ENCODE results near the gene LRPAP1. TPM values are rescaled to one million over a fixed set of nuclear protein-coding genes. Genes with fewer than 3 reads are reported as not detected.

The LRPAP1 gene
- polyA plus RNA-seq, 1 of the 3 experiments (the other 2 are of a cell fraction): 209 TPM

DNA sequence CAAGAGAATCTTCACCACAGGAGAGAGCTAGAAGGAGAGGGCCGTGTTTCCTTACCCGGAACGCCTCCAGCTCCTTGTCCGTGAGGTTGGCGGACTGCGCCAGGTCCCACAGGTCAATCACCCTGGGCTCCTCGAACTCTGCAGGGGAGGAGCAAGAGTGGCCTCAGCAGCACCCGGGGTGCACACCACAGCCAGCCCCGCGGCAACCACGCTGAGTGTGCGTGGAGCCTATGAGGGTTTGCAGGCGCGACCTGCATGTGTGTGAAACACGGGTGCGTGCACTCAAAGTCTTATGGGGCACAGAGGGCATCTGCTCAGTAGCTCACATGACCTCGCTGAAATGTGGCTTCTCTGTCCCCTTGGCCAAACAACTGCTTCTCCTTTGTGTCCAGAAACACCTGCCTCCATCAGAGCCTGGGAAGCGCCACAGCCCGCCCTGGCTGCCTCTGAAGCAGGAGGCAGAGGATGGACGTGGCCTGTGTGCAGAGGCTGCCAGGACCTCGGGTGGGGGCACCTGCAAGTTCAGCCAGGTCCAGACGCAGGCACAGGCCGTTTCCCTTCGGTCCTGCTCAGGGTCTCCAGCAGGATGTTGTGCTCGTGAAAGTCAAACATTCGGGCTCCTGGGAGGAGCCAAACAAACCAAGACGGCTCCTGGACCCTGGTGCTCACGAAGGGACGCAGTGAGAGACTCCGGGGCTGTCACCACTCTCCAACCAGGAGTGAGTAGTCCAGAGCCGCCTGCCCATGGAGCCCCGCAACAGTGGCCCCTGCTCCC lies 16.0 kb downstream of the LRPAP1 start:
- CTCF ChIA-PET: interaction anchor here (2.4 kb wide), 1 partner anchor 15 kb away, joined by 14 read pairs; no protein-coding TSS in a partner anchor
- peaks cover 2 to 84% of the 10 kb centered on the region in 2 experiments for H3K36me3 ChIP-seq (replicated peaks in 1 of 2; ENCODE audit: control insufficient read depth in 1 of 2, insufficient read depth in 2 of 2, low read length in 1 of 2)
- H3K79me2 ChIP-seq (ENCODE audit: insufficient read depth): no peaks in the 10 kb centered on the region

More for the DNA sequence above, 16.0 kb downstream of the LRPAP1 start:
- H3K4me1 ChIP-seq (ENCODE audit: control insufficient read depth in 1 of 2, insufficient read depth in 2 of 2, low read depth in 1 of 2, low read length in 1 of 2): no peaks in the 10 kb centered on the region
- H3K9ac ChIP-seq: no peak overlapping the region
- 93% methylated on average over 20 of the region's 32 CpGs for WGBS (ENCODE audit: low lambda C conversion rate)
- H3K27me3 ChIP-seq (ENCODE audit: insufficient read depth): no peaks in the 10 kb centered on the region
- H2AFZ ChIP-seq (ENCODE audit: low read depth): no peak overlapping the region
- H3K27ac ChIP-seq (ENCODE audit: low read depth in 2 of 2, low read length in 1 of 2): no peak overlapping the region
- POLR2A ChIA-PET: no interaction called here
- H3F3A ChIP-seq (replicated peaks; ENCODE audit: insufficient read depth): no peaks in the 10 kb centered on the region
- no peak overlapping the region for H3K4me3 ChIP-seq (ENCODE audit: low read depth in 2 of 2, low read length in 1 of 2)
- TF ChIP-seq EZH2phosphoT487 (IDR thresholded peaks at IDR 0.05; ENCODE audit: borderline replicate concordance, low read depth): no peak
- TF ChIP-seq JUND (IDR thresholded peaks at IDR 0.05): no peak
- no peak for TF ChIP-seq RFX5 (IDR thresholded peaks at IDR 0.05; ENCODE audit: low read length)
- TF ChIP-seq TCF12 (IDR thresholded peaks at IDR 0.05): no peak
- TF ChIP-seq FOSL2 (IDR thresholded peaks at IDR 0.05; ENCODE audit: borderline replicate concordance, low read depth): no peak
- TF ChIP-seq RAD21 (IDR thresholded peaks at IDR 0.05; ENCODE audit: low read length): no peak
- no peak for TF ChIP-seq YY1 (IDR thresholded peaks at IDR 0.05; ENCODE audit: low read depth)
- TF ChIP-seq TAF1 (IDR thresholded peaks at IDR 0.05; ENCODE audit: borderline replicate concordance, low read depth, low read length): no peak
- TF ChIP-seq, protein P1, sequence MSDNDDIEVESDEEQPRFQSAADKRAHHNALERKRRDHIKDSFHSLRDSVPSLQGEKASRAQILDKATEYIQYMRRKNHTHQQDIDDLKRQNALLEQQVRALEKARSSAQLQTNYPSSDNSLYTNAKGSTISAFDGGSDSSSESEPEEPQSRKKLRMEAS (IDR thresholded peaks at IDR 0.05; ENCODE audit: low read depth): no peak
- no peak for TF ChIP-seq TEAD4 (IDR thresholded peaks at IDR 0.05; ENCODE audit: borderline replicate concordance, insufficient read depth)
- no peak for TF ChIP-seq EP300 (IDR thresholded peaks at IDR 0.05; ENCODE audit: borderline replicate concordance in 1 of 2, low read depth in 1 of 2, low read length in 1 of 2)
- TF ChIP-seq ELF1 (IDR thresholded peaks at IDR 0.05): no peak
- no peak for TF ChIP-seq SMC3 (IDR thresholded peaks at IDR 0.05; ENCODE audit: low read depth, low read length)
- TF ChIP-seq POLR2AphosphoS5 (IDR thresholded peaks at IDR 0.05; ENCODE audit: low read depth, low read length): no peak
- TF ChIP-seq GABPA (IDR thresholded peaks at IDR 0.05; ENCODE audit: low read depth): no peak
- no peak for TF ChIP-seq RCOR1 (IDR thresholded peaks at IDR 0.05; ENCODE audit: low read length)
- no peak for TF ChIP-seq NFIC (IDR thresholded peaks at IDR 0.05; ENCODE audit: borderline replicate concordance)
- TF ChIP-seq, protein P2, sequence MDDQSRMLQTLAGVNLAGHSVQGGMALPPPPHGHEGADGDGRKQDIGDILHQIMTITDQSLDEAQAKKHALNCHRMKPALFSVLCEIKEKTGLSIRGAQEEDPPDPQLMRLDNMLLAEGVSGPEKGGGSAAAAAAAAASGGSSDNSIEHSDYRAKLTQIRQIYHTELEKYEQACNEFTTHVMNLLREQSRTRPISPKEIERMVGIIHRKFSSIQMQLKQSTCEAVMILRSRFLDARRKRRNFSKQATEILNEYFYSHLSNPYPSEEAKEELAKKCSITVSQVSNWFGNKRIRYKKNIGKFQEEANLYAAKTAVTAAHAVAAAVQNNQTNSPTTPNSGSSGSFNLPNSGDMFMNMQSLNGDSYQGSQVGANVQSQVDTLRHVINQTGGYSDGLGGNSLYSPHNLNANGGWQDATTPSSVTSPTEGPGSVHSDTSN (IDR thresholded peaks at IDR 0.05): no peak
- TF ChIP-seq, protein P3, sequence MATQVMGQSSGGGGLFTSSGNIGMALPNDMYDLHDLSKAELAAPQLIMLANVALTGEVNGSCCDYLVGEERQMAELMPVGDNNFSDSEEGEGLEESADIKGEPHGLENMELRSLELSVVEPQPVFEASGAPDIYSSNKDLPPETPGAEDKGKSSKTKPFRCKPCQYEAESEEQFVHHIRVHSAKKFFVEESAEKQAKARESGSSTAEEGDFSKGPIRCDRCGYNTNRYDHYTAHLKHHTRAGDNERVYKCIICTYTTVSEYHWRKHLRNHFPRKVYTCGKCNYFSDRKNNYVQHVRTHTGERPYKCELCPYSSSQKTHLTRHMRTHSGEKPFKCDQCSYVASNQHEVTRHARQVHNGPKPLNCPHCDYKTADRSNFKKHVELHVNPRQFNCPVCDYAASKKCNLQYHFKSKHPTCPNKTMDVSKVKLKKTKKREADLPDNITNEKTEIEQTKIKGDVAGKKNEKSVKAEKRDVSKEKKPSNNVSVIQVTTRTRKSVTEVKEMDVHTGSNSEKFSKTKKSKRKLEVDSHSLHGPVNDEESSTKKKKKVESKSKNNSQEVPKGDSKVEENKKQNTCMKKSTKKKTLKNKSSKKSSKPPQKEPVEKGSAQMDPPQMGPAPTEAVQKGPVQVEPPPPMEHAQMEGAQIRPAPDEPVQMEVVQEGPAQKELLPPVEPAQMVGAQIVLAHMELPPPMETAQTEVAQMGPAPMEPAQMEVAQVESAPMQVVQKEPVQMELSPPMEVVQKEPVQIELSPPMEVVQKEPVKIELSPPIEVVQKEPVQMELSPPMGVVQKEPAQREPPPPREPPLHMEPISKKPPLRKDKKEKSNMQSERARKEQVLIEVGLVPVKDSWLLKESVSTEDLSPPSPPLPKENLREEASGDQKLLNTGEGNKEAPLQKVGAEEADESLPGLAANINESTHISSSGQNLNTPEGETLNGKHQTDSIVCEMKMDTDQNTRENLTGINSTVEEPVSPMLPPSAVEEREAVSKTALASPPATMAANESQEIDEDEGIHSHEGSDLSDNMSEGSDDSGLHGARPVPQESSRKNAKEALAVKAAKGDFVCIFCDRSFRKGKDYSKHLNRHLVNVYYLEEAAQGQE (IDR thresholded peaks at IDR 0.05; ENCODE audit: low read depth, low read length): no peak
- TF ChIP-seq, protein P4, sequence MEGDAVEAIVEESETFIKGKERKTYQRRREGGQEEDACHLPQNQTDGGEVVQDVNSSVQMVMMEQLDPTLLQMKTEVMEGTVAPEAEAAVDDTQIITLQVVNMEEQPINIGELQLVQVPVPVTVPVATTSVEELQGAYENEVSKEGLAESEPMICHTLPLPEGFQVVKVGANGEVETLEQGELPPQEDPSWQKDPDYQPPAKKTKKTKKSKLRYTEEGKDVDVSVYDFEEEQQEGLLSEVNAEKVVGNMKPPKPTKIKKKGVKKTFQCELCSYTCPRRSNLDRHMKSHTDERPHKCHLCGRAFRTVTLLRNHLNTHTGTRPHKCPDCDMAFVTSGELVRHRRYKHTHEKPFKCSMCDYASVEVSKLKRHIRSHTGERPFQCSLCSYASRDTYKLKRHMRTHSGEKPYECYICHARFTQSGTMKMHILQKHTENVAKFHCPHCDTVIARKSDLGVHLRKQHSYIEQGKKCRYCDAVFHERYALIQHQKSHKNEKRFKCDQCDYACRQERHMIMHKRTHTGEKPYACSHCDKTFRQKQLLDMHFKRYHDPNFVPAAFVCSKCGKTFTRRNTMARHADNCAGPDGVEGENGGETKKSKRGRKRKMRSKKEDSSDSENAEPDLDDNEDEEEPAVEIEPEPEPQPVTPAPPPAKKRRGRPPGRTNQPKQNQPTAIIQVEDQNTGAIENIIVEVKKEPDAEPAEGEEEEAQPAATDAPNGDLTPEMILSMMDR (IDR thresholded peaks at IDR 0.05): no peak
- H3K9me2 ChIP-seq: no peaks in the 10 kb centered on the region
- no peak overlapping the region for H3K4me2 ChIP-seq
- H4K20me1 ChIP-seq (ENCODE audit: insufficient read depth): no peaks in the 10 kb centered on the region
- no peak for DNase-seq
- H3K9me3 ChIP-seq: no peaks in the 10 kb centered on the region

All from SK-N-SH (cell line).